Lung (tissue), 12 donors: Measurements from ENCODE around the gene ZNF765. TPM values are rescaled to one million over a fixed set of nuclear protein-coding genes. Genes with fewer than 3 reads are reported as not detected.
"Not testable (repeated sequence)": the region's sequence is repeated elsewhere in the genome, so short reads cannot be mapped to it uniquely, and the experiment has no call there.

ENCODE experiments used
- ATAC-seq: fragments of 200-7000 bp; cut with Tn5 transposase; one replicate; pipeline ENCODE4 v1.9.1; 2020; ENCODE audit warnings: moderate number of reproducible peaks; ENCODE audit not compliant: insufficient read depth, low FRiP score
- DNase-seq, 3 donors: peaks; one replicate each; pipeline ENCODE4 v3.0.0-alpha.2; 2013 to 2017
- H3K27ac ChIP-seq, 2 donors: one replicate each; pipeline ENCODE4 v1.5.1; 2013; ENCODE audit warnings: mild to moderate bottlenecking in 2 of 2, moderate library complexity in 2 of 2, control low read depth in 1 of 2, inconsistent platforms in 1 of 2, low read depth in 1 of 2, low read length in 1 of 2
- H3K27me3 ChIP-seq, 3 donors: one replicate each; pipeline ENCODE4 v1.5.1; 2013; ENCODE audit warnings: low read length in 2 of 3; ENCODE audit not compliant: control insufficient read depth in 3 of 3, insufficient read depth in 3 of 3
- H3K36me3 ChIP-seq, 4 donors: one replicate each; pipeline ENCODE4 v1.5.1; 2013; ENCODE audit warnings: low read length in 4 of 4, mild to moderate bottlenecking in 1 of 4, moderate library complexity in 1 of 4; ENCODE audit not compliant: control insufficient read depth in 4 of 4, insufficient read depth in 4 of 4
- H3K4me1 ChIP-seq, 5 donors: one replicate each; pipeline ENCODE4 v1.5.1; 2013; ENCODE audit warnings: low read length in 5 of 5, mild to moderate bottlenecking in 2 of 5, moderate library complexity in 1 of 5; ENCODE audit not compliant: control insufficient read depth in 5 of 5, insufficient read depth in 5 of 5
- H3K4me3 ChIP-seq: one replicate; pipeline ENCODE4 v1.5.1; 2013; ENCODE audit warnings: mild to moderate bottlenecking, control low read depth, moderate library complexity
- H3K9ac ChIP-seq, 2 donors: one replicate each; pipeline ENCODE4 v1.5.1; 2013; ENCODE audit warnings: low read length in 2 of 2, control low read depth in 1 of 2; ENCODE audit not compliant: insufficient read depth in 1 of 2
- H3K9me3 ChIP-seq, 4 donors: one replicate each; pipeline ENCODE4 v1.5.1; 2013; ENCODE audit warnings: low read length in 3 of 4, mild to moderate bottlenecking in 1 of 4, moderate library complexity in 1 of 4; ENCODE audit not compliant: control insufficient read depth in 4 of 4, insufficient read depth in 3 of 4
- CTCF ChIP-seq: IDR thresholded peaks from 2 replicates; pipeline ENCODE4 v1.5.1; 2012; ENCODE audit warnings: mild to moderate bottlenecking; ENCODE audit errors: control extremely low read depth, extremely low read depth
- WGBS, 2 donors: extraction: QIAGEN DNeasy Blood & Tissue Kit; methylation state at CpG; one replicate each; pipeline ENCODE4 v1.1.7; 2013; 5-methylcytosine and 5-hydroxymethylcytosine counted together
- polyA plus RNA-seq, 2 donors: library from polyadenylated mRNA; stranded (reverse); fragments of 200-250 nt; gene quantifications; one replicate each; pipeline ENCODE4 v1.2.1, GENCODE V29; 2013
- total RNA-seq, 2 donors: library from RNA; depleted of rRNA in 1 of 2; stranded (reverse); fragments of >200 nt in 1 of 2; gene quantifications; one replicate each; pipeline ENCODE4 v1.2.1, GENCODE V29; 2014 to 2021
- donor health status: control.
- donor health status: control.
- donor health status: Bipolar disorder and iron deficiency.
- donor health status: healthy.
- donor health status: DM: yes; HTN: yes; CAD: no.

Gene ZNF765
- total and polyA plus RNA-seq, 4 donors: 3.6 to 11.3 (median 6.4) TPM

DNA sequence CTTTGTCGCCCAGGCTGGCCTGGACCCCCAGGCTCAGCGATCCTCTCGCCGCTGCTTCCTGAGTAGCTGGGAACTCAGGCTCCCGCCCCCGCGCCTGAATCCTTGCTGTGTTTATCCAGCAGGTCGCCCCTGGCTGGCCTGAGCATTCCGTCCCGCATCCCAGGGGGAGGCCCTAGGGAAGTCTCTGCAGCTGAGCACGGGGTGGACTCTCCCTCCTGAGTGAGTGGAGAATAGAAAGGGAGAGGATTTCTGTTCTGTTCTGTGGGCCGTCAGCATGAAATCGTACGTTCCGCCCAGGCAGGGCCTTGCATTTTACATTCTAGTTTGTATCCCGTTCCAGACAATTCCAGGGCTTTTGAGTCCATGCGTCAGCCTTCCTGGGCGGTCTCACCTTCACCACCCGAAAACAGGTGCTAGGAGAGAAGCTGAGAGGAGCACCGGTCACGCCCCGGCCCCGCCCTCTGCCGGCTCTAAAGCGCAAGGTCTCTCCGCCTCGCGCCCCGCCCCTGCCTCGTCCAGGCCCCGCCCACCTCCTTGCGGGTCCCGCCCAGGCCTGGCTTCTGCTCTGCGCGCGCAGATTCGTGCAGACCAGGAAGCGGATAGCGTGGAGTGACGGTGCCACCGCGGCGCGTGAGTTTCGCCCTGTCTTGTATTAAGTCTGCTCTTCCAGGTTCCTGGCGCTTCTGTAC is 36.6 kb downstream of the ZNF765 start, which contains the start of gene ZNF761:
ZNF761 (plus strand) TSS at position 586 of the 689 bp plus-strand sequence. CDS start 15,285 bp downstream, outside the sequence.
- Histone ChIP-seq H3K4me1 (peaks cover 0 to 12% (median 0%) of the 10 kb centered on the region in 5 donors), H3K4me3 (peak within 1 kb of the TSS; percentile 66), H3K36me3 (peaks cover 0 to 8% (median 2%) of the 10 kb centered on the region in 4 donors), H3K27me3 (no peaks in the 10 kb centered on the region), H3K9me3 (no peaks in the 10 kb centered on the region), H3K9ac (peak within 1 kb of the TSS; percentile 55 to 81), H3K27ac (peak within 1 kb of the TSS; percentile 57 to 90)
- 1% methylated on average over 46 of the region's 46 CpGs for WGBS, 2 donors
- peak; percentile 92 to 96 (median 93) for DNase-seq
- ATAC-seq: peak; percentile 99
- TF ChIP-seq CTCF: no peak

DNA sequence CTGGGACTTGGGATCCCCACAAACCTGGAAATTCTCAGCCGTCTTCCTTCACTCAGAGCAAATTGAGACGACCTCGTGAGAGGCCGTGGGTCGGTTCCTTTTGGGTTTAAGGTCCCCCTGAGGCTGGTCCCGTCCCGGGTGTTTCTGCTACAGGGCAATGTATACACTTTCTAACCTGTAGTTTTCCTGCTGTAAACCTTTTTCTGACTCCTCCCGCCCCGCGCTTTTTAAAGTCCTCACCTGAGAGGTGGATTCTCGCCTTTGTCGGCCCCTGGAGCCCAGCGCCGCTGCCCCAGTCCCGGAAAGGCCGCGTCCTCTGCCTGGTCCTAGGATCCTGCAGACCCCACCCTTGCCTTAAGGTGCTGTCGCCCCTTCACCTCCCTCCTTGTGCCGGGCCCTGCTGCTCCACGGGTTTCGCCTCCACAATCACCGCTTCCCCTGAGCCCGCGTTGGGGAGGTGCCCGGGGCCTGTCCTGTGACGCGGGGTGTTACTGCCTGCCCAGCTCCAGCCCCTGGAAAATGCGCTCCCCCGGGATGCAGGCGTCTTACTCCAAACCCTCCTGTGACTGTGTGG is 37.2 kb downstream of the ZNF765 start:
- Histone ChIP-seq H3K4me1 (peaks cover 0 to 12% (median 0%) of the 10 kb centered on the region in 5 donors), H3K36me3 (peaks cover 0 to 10% (median 3%) of the 10 kb centered on the region in 4 donors), H3K4me3 (peak overlapping the region; percentile 66), H3K27ac (peak overlapping the region; percentile 57 to 87), H3K27me3 (no peaks in the 10 kb centered on the region), H3K9ac (peak overlapping the region; percentile 55 to 81), H3K9me3 (no peaks in the 10 kb centered on the region)
- TF ChIP-seq CTCF: no peak
- DNase-seq: peak in 2 of 3 donors; percentile 16
- peak; percentile 9 for ATAC-seq
- WGBS, 2 donors: 0 to 1% methylated on average over 30 of the region's 30 CpGs

GRCh38 chr19:53443809-53444208 is 48.9 kb downstream of the ZNF765 start:
- not testable (repeated sequence) for H3K27me3 ChIP-seq, H3K4me3 ChIP-seq, ATAC-seq, H3K4me1 ChIP-seq, DNase-seq, H3K9ac ChIP-seq, H3K27ac ChIP-seq
- H3K36me3 ChIP-seq: peaks cover 19 to 29% (median 27%) of the 10 kb centered on the region in 4 donors
- 88 to 92% methylated on average over 2 of the region's 2 CpGs for WGBS, 2 donors
- peaks cover 0 to 40% (median 6%) of the 10 kb centered on the region in 4 donors for H3K9me3 ChIP-seq

DNA sequence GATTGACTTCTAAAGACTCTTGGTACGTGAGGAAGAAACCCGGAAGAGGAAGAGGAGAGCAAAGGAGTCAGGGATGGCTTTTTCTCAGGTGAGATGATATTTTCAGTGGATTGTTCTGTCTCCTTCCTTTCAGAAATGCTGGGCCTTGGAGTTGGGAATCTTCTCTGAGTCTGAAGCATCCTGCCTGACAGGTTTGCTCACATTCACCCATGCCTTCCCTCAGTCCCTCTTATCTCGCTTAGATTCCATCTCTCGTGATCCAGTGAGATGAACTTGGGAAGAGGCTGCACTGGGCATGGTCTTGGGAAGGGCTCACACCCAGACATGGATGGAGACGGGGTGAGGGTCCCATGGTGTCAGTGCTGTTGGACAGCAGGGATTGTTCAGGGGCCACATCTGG is 52.2 kb downstream of the ZNF765 start:
- H3K4me3 ChIP-seq, H3K9ac ChIP-seq, H3K4me1 ChIP-seq, DNase-seq, H3K27ac ChIP-seq, ATAC-seq, H3K27me3 ChIP-seq: not testable (repeated sequence)
- WGBS, 2 donors: 94 to 99% methylated on average over 5 of the region's 5 CpGs
- Histone ChIP-seq H3K9me3 (peaks cover 0 to 36% (median 5%) of the 10 kb centered on the region in 4 donors), H3K36me3 (peaks cover 22 to 30% (median 26%) of the 10 kb centered on the region in 4 donors)
